ENCODE results near the gene CDK6. TPM values are rescaled to one million over a fixed set of nuclear protein-coding genes. Genes with fewer than 3 reads are reported as not detected.
"Not testable (repeated sequence)": the region's sequence is repeated elsewhere in the genome, so short reads cannot be mapped to it uniquely, and the experiment has no call there.

Gene CDK6
- total RNA-seq, 1 donor from 2014 or later = 274 TPM

GRCh38 chr7:92868683-92869293 lies 32.4 kb upstream of the CDK6 start:
- H3K27me3 Mint-ChIP-seq = no peaks in the 10 kb centered on the region
- peak; percentile 42 for DNase-seq

GRCh38 chr7:92864169-92864568 lies 27.8 kb upstream of the CDK6 start:
- Mint-ChIP-seq H3K9me3 (peaks cover 28% of the 10 kb centered on the region), H3K36me3 (ENCODE audit: low read depth) (peaks cover 19% of the 10 kb centered on the region), H3K27ac (peak overlapping the region; percentile 42)
- not testable (repeated sequence) for H3K4me3 Mint-ChIP-seq, H3K27me3 Mint-ChIP-seq, H3K4me1 Mint-ChIP-seq
- intact Hi-C loops (cut with micrococcal nuclease) = loop anchor here (1.0 kb wide), 1 partner anchor 9 kb away; no protein-coding TSS in a partner anchor
- peak; percentile 48 for DNase-seq

More at GRCh38 chr7:92868683-92869293, 32.4 kb upstream of the CDK6 start:
- H3K9me3 Mint-ChIP-seq = peaks cover 33% of the 10 kb centered on the region
- peaks cover 14% of the 10 kb centered on the region for H3K36me3 Mint-ChIP-seq (ENCODE audit: low read depth)
- H3K27ac Mint-ChIP-seq = no peak overlapping the region
- peaks cover 6% of the 10 kb centered on the region for H3K4me1 Mint-ChIP-seq
- intact Hi-C loops (cut with micrococcal nuclease) = no loop called here
- no peak overlapping the region for H3K4me3 Mint-ChIP-seq

DNA sequence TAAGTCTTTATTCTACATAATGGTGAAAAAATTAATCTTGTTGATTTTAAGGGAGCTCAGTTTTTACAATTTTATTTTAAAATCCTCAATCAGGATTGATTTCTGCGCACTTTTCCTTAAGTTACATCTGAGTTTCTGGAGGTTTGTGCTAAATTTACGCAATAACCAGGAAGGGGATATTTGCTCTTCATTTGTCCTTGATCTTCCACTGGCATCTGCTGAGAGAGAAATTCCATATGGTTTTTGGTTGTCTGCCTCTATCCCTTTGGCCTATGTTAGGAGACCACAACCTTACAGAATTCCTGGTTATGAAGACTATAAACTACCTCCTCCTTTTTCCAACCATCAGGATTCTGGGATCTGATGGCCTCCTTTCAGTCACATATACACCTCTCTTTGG lies 20.1 kb upstream of the CDK6 start:
- Mint-ChIP-seq H3K4me3 (no peak overlapping the region), H3K36me3 (ENCODE audit: low read depth) (peaks cover 1% of the 10 kb centered on the region), H3K9me3 (no peaks in the 10 kb centered on the region), H3K27me3 (no peaks in the 10 kb centered on the region), H3K27ac (no peak overlapping the region), H3K4me1 (peaks cover 16% of the 10 kb centered on the region)
- intact Hi-C loops (cut with micrococcal nuclease) = no loop called here
- DNase-seq = no peak

- H3K36me3 Mint-ChIP-seq (ENCODE audit: low read depth) = peaks cover 1% of the 10 kb centered on the region
- peak overlapping the region; percentile 51 for H3K4me3 Mint-ChIP-seq
- no peaks in the 10 kb centered on the region for H3K27me3 Mint-ChIP-seq
- H3K27ac Mint-ChIP-seq = peak overlapping the region; percentile 85
- H3K9me3 Mint-ChIP-seq = no peaks in the 10 kb centered on the region
- intact Hi-C loops (cut with micrococcal nuclease) = loop anchor here (1.0 to 2.0 kb wide), 4 partner anchors 18 to 182 kb away; partner anchors contain the start of gene CDK6
- DNase-seq = peak; percentile 68
- H3K4me1 Mint-ChIP-seq = peaks cover 16% of the 10 kb centered on the region
Observed at GRCh38 chr7:92854501-92855238, 18.3 kb upstream of the CDK6 start.

- Mint-ChIP-seq H3K4me3 (no peak overlapping the region), H3K27me3 (peaks cover 3% of the 10 kb centered on the region), H3K36me3 (ENCODE audit: low read depth) (no peaks in the 10 kb centered on the region), H3K9me3 (no peaks in the 10 kb centered on the region), H3K27ac (no peak overlapping the region), H3K4me1 (peaks cover 23% of the 10 kb centered on the region)
- intact Hi-C loops (cut with micrococcal nuclease) = no loop called here
- DNase-seq = no peak
Observed at GRCh38 chr7:92851732-92852131, 15.4 kb upstream of the CDK6 start.

- H3K27ac Mint-ChIP-seq = no peak overlapping the region
- intact Hi-C loops (cut with micrococcal nuclease) = no loop called here
- H3K36me3 Mint-ChIP-seq (ENCODE audit: low read depth) = no peaks in the 10 kb centered on the region
- H3K27me3 Mint-ChIP-seq = peaks cover 3% of the 10 kb centered on the region
- no peaks in the 10 kb centered on the region for H3K9me3 Mint-ChIP-seq
- no peak overlapping the region for H3K4me3 Mint-ChIP-seq
- peaks cover 20% of the 10 kb centered on the region for H3K4me1 Mint-ChIP-seq
- DNase-seq = no peak
Observed at GRCh38 chr7:92850516-92850915, 14.1 kb upstream of the CDK6 start.

GRCh38 chr7:92849322-92849721 lies 12.9 kb upstream of the CDK6 start:
- H3K9me3 Mint-ChIP-seq = no peaks in the 10 kb centered on the region
- DNase-seq = no peak
- peak overlapping the region; percentile 41 for H3K4me3 Mint-ChIP-seq
- peaks cover 10% of the 10 kb centered on the region for H3K4me1 Mint-ChIP-seq
- intact Hi-C loops (cut with micrococcal nuclease) = no loop called here
- H3K36me3 Mint-ChIP-seq (ENCODE audit: low read depth) = no peaks in the 10 kb centered on the region
- peaks cover 3% of the 10 kb centered on the region for H3K27me3 Mint-ChIP-seq
- peak overlapping the region; percentile 36 for H3K27ac Mint-ChIP-seq

DNA sequence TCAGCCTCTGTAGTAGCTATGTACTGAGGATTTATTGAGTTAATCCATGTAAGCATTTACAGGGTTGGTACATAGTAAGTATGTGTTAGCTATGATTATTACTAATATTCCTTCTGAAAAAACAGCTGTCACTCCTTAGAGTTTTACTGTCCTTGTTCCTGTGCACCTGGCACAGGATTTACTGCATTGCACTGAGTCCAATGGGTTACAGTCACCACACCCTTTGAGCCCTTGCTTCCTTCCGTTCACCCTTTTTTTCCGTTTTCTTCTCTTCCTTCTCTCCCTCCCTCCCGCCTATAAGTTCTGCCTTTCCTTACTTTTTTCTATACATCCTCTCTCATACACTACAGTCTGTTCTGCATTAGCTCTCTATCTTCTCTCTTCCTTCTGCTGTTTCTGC lies 12.5 kb upstream of the CDK6 start:
- H3K36me3 Mint-ChIP-seq (ENCODE audit: low read depth) = no peaks in the 10 kb centered on the region
- peak overlapping the region; percentile 41 for H3K4me3 Mint-ChIP-seq
- peaks cover 3% of the 10 kb centered on the region for H3K27me3 Mint-ChIP-seq

GRCh38 chr7:92848441-92848840 lies 12.1 kb upstream of the CDK6 start:
- H3K36me3 Mint-ChIP-seq (ENCODE audit: low read depth) = no peaks in the 10 kb centered on the region
- H3K27me3 Mint-ChIP-seq = peaks cover 5% of the 10 kb centered on the region
- H3K4me3 Mint-ChIP-seq = no peak overlapping the region
- peaks cover 7% of the 10 kb centered on the region for H3K4me1 Mint-ChIP-seq
- intact Hi-C loops (cut with micrococcal nuclease) = no loop called here
- H3K9me3 Mint-ChIP-seq = peaks cover 7% of the 10 kb centered on the region
- DNase-seq = no peak
- H3K27ac Mint-ChIP-seq = no peak overlapping the region

More for the DNA sequence above, 12.5 kb upstream of the CDK6 start:
- peaks cover 9% of the 10 kb centered on the region for H3K4me1 Mint-ChIP-seq
- H3K27ac Mint-ChIP-seq = peak overlapping the region; percentile 36
- H3K9me3 Mint-ChIP-seq = peaks cover 3% of the 10 kb centered on the region
- no peak for DNase-seq
- intact Hi-C loops (cut with micrococcal nuclease) = no loop called here

- intact Hi-C loops (cut with micrococcal nuclease) = loop anchor here (1.0 kb wide), 1 partner anchor 10 kb away; no protein-coding TSS in a partner anchor
- Mint-ChIP-seq H3K4me1 (peaks cover 7% of the 10 kb centered on the region), H3K27ac (no peak overlapping the region), H3K9me3 (peaks cover 10% of the 10 kb centered on the region), H3K36me3 (ENCODE audit: low read depth) (no peaks in the 10 kb centered on the region), H3K27me3 (peaks cover 12% of the 10 kb centered on the region), H3K4me3 (no peak overlapping the region)
- no peak for DNase-seq
Observed at GRCh38 chr7:92847305-92847704, 10.9 kb upstream of the CDK6 start.

- Mint-ChIP-seq H3K36me3 (ENCODE audit: low read depth) (no peaks in the 10 kb centered on the region), H3K9me3 (peaks cover 10% of the 10 kb centered on the region), H3K27ac (no peak overlapping the region), H3K4me3 (no peak overlapping the region), H3K4me1 (peaks cover 13% of the 10 kb centered on the region), H3K27me3 (peaks cover 26% of the 10 kb centered on the region)
- DNase-seq = no peak
- intact Hi-C loops (cut with micrococcal nuclease) = no loop called here
Observed at GRCh38 chr7:92845736-92846135, 9.4 kb upstream of the CDK6 start.

GRCh38 chr7:92843781-92844180 lies 7.4 kb upstream of the CDK6 start:
- Mint-ChIP-seq H3K27ac (no peak overlapping the region), H3K9me3 (peaks cover 10% of the 10 kb centered on the region), H3K4me1 (peaks cover 8% of the 10 kb centered on the region), H3K27me3 (peaks cover 38% of the 10 kb centered on the region), H3K4me3 (no peak overlapping the region), H3K36me3 (ENCODE audit: low read depth) (peaks cover 6% of the 10 kb centered on the region)
- no peak for DNase-seq
- intact Hi-C loops (cut with micrococcal nuclease) = no loop called here

GRCh38 chr7:92843034-92843760 lies 6.8 kb upstream of the CDK6 start:
- peaks cover 6% of the 10 kb centered on the region for H3K36me3 Mint-ChIP-seq (ENCODE audit: low read depth)
- intact Hi-C loops (cut with micrococcal nuclease) = no loop called here
- no peak overlapping the region for H3K4me3 Mint-ChIP-seq
- peaks cover 41% of the 10 kb centered on the region for H3K27me3 Mint-ChIP-seq
- no peak overlapping the region for H3K27ac Mint-ChIP-seq
- DNase-seq = no peak
- H3K9me3 Mint-ChIP-seq = peaks cover 10% of the 10 kb centered on the region
- peaks cover 8% of the 10 kb centered on the region for H3K4me1 Mint-ChIP-seq

DNA sequence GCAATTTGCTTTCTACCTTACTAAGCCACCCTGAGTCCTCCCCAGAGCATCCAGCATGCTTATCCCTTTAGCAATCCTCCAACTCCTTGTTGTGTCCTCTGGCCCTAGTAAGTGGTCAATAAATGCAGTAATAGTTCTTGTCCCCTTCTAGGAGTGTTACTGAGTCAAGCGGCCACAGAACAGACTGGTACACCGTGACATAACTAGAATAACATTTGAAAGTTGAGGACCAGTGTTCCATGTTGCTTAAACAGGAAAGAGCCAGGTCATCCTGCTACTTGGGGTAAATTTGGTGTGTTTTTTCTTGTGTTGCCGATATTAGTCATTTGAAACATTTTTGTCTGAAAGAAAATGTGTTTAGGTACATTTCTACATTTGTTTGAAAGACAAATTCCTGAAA lies 4.8 kb upstream of the CDK6 start:
- H3K27ac Mint-ChIP-seq = no peak overlapping the region
- peaks cover 47% of the 10 kb centered on the region for H3K27me3 Mint-ChIP-seq
- H3K4me1 Mint-ChIP-seq = peaks cover 14% of the 10 kb centered on the region
- intact Hi-C loops (cut with micrococcal nuclease) = no loop called here
- H3K9me3 Mint-ChIP-seq = peaks cover 10% of the 10 kb centered on the region
- H3K4me3 Mint-ChIP-seq = no peak overlapping the region
- peaks cover 6% of the 10 kb centered on the region for H3K36me3 Mint-ChIP-seq (ENCODE audit: low read depth)
- no peak for DNase-seq

All from activated CD4-positive, alpha-beta T cell treated with anti-CD3 and anti-CD28 coated beads, Interleukin-2, amount 10 ng/mL, durations not matched to agents 24 days and 14 days (primary cell).